HL-60 (cell line): ENCODE measurements around the gene RPL10A.

ENCODE experiments used
- CTCF ChIP-seq: IDR thresholded peaks from one replicate; pipeline ENCODE4 v1.5.1; 2011; ENCODE audit warnings: low read length, control low read depth, inconsistent platforms; ENCODE audit not compliant: insufficient read depth
- GABPA ChIP-seq: IDR thresholded peaks from 2 replicates; pipeline ENCODE4 v1.6.1; 2012; ENCODE audit warnings: low read depth
- POLR2AphosphoS5 ChIP-seq: IDR thresholded peaks from 2 replicates; pipeline ENCODE4 v1.6.1; 2012; ENCODE audit warnings: low read depth
- REST ChIP-seq: IDR thresholded peaks from 2 replicates; pipeline ENCODE4 v1.6.1; 2012; ENCODE audit warnings: low read depth; ENCODE audit not compliant: insufficient replicate concordance
- SPI1 ChIP-seq: IDR thresholded peaks from 2 replicates; pipeline ENCODE4 v1.6.1; 2012; ENCODE audit warnings: low read depth, mild to moderate bottlenecking, borderline replicate concordance

GRCh38 chr6:35518566-35519312, 50.5 kb downstream of the RPL10A start:
- TF ChIP-seq CTCF = no peak
- no peak for TF ChIP-seq POLR2AphosphoS5
- no peak for TF ChIP-seq REST
- TF ChIP-seq GABPA = no peak
- TF ChIP-seq SPI1 = no peak
